HEK293 (cell line): ENCODE data around the gene RNF217.

Experiments
- FEZF1 ChIP-seq: fragments of 450-650 bp; formaldehyde crosslinking; IDR thresholded peaks from 2 replicates; pipeline ENCODE4 v1.5.1; 2016; ENCODE audit warnings: missing biosample characterization, missing genetic modification characterization
- KLF10 ChIP-seq: fragments of 450-650 bp; IDR thresholded peaks from 2 replicates; pipeline ENCODE4 v1.5.1; 2018; ENCODE audit warnings: missing biosample characterization, mild to moderate bottlenecking, missing genetic modification characterization
- KLF16 ChIP-seq: fragments of 450-650 bp; formaldehyde crosslinking; IDR thresholded peaks from 2 replicates; pipeline ENCODE4 v1.5.1; 2017; ENCODE audit warnings: missing biosample characterization, missing genetic modification characterization
- MEIS1 ChIP-seq: sonication (generic); formaldehyde crosslinking; IDR thresholded peaks from 2 replicates; pipeline ENCODE4 v1.8.1; 2022; ENCODE audit warnings: missing genetic modification reagents, mild to moderate bottlenecking, borderline replicate concordance
- SCRT1 ChIP-seq: fragments of 450-650 bp; formaldehyde crosslinking; IDR thresholded peaks from 2 replicates; pipeline ENCODE4 v1.5.1; 2016; ENCODE audit warnings: missing biosample characterization, missing genetic modification characterization, borderline replicate concordance
- YY2 ChIP-seq: fragments of 450-650 bp; formaldehyde crosslinking; IDR thresholded peaks from 2 replicates; pipeline ENCODE4 v1.5.1; 2016; ENCODE audit warnings: missing biosample characterization, missing genetic modification characterization
- ZBTB17 ChIP-seq: fragments of 450-650 bp; formaldehyde crosslinking; IDR thresholded peaks from 2 replicates; pipeline ENCODE4 v1.5.1; 2016; ENCODE audit warnings: missing biosample characterization, missing genetic modification characterization
- ZBTB21 ChIP-seq: fragments of 450-650 bp; formaldehyde crosslinking; IDR thresholded peaks from 2 replicates; pipeline ENCODE4 v1.5.1; 2017; ENCODE audit warnings: missing biosample characterization, missing genetic modification characterization
- ZBTB48 ChIP-seq: fragments of 450-650 bp; formaldehyde crosslinking; IDR thresholded peaks from 2 replicates; pipeline ENCODE4 v1.5.1; 2016; ENCODE audit warnings: missing biosample characterization, missing genetic modification characterization
- ZFHX2 ChIP-seq: fragments of 450-650 bp; formaldehyde crosslinking; conservative IDR thresholded peaks from 2 replicates; pipeline ENCODE4 v1.5.1; 2016; ENCODE audit warnings: missing biosample characterization, missing genetic modification characterization
- ZNF157 ChIP-seq: fragments of 450-650 bp; formaldehyde crosslinking; IDR thresholded peaks from 2 replicates; pipeline ENCODE4 v1.5.1; 2016; ENCODE audit warnings: missing biosample characterization, missing genetic modification characterization
- ZNF16 ChIP-seq: fragments of 450-650 bp; formaldehyde crosslinking; IDR thresholded peaks from 2 replicates; pipeline ENCODE4 v1.5.1; 2016; ENCODE audit warnings: low read depth, missing biosample characterization, missing genetic modification characterization
- ZNF184 ChIP-seq: fragments of 450-650 bp; IDR thresholded peaks from 2 replicates; pipeline ENCODE4 v1.5.1; 2018; ENCODE audit warnings: missing biosample characterization, mild to moderate bottlenecking, missing genetic modification characterization
- ZNF214 ChIP-seq: fragments of 450-650 bp; formaldehyde crosslinking; IDR thresholded peaks from 2 replicates; pipeline ENCODE4 v1.5.1; 2017; ENCODE audit warnings: missing biosample characterization, mild to moderate bottlenecking, missing genetic modification characterization, borderline replicate concordance
- ZNF23 ChIP-seq: fragments of 450-650 bp; formaldehyde crosslinking; IDR thresholded peaks from 2 replicates; pipeline ENCODE4 v1.5.1; 2016; ENCODE audit warnings: missing biosample characterization, missing genetic modification characterization, borderline replicate concordance
- ZNF24 ChIP-seq: fragments of 450-650 bp; formaldehyde crosslinking; IDR thresholded peaks from 2 replicates; pipeline ENCODE4 v1.5.1; 2016; ENCODE audit warnings: missing biosample characterization, missing genetic modification characterization
- ZNF280C ChIP-seq: fragments of 450-650 bp; formaldehyde crosslinking; IDR thresholded peaks from 2 replicates; pipeline ENCODE4 v1.5.1; 2016; ENCODE audit warnings: missing biosample characterization, missing genetic modification characterization
- ZNF280D ChIP-seq: fragments of 450-650 bp; formaldehyde crosslinking; IDR thresholded peaks from 2 replicates; pipeline ENCODE4 v1.5.1; 2016; ENCODE audit warnings: missing biosample characterization, missing genetic modification characterization
- ZNF292 ChIP-seq: fragments of 450-650 bp; formaldehyde crosslinking; IDR thresholded peaks from 2 replicates; pipeline ENCODE4 v1.5.1; 2016; ENCODE audit warnings: low read depth, missing biosample characterization, missing genetic modification characterization, borderline replicate concordance
- ZNF341 ChIP-seq: fragments of 450-650 bp; formaldehyde crosslinking; IDR thresholded peaks from 2 replicates; pipeline ENCODE4; 2016; ENCODE audit warnings: low read depth, missing biosample characterization, missing genetic modification characterization
- ZNF426 ChIP-seq: fragments of 450-650 bp; formaldehyde crosslinking; IDR thresholded peaks from 2 replicates; pipeline ENCODE4 v1.5.1; 2017; ENCODE audit warnings: missing biosample characterization, missing genetic modification characterization, mild to moderate bottlenecking, inconsistent platforms, moderate library complexity
- ZNF529 ChIP-seq: fragments of 450-650 bp; formaldehyde crosslinking; IDR thresholded peaks from 2 replicates; pipeline ENCODE4 v1.5.1; 2017; ENCODE audit warnings: missing genetic modification characterization, missing biosample characterization; ENCODE audit not compliant: insufficient replicate concordance
- ZNF530 ChIP-seq: fragments of 450-650 bp; formaldehyde crosslinking; IDR thresholded peaks from 2 replicates; pipeline ENCODE4 v1.5.1; 2016; ENCODE audit warnings: low read depth, missing biosample characterization, missing genetic modification characterization
- ZNF548 ChIP-seq: fragments of 450-650 bp; formaldehyde crosslinking; IDR thresholded peaks from 2 replicates; pipeline ENCODE4 v1.5.1; 2016; ENCODE audit warnings: missing biosample characterization, missing genetic modification characterization
- ZNF558 ChIP-seq: fragments of 450-650 bp; formaldehyde crosslinking; IDR thresholded peaks from 2 replicates; pipeline ENCODE4 v1.5.1; 2016; ENCODE audit warnings: missing biosample characterization, missing genetic modification characterization
- ZNF600 ChIP-seq: fragments of 450-650 bp; formaldehyde crosslinking; IDR thresholded peaks from 2 replicates; pipeline ENCODE4 v1.5.1; 2016; ENCODE audit warnings: missing biosample characterization, missing genetic modification characterization
- ZNF660 ChIP-seq: fragments of 450-650 bp; IDR thresholded peaks from 2 replicates; pipeline ENCODE4 v1.5.1; 2018; ENCODE audit warnings: missing biosample characterization, mild to moderate bottlenecking, missing genetic modification characterization
- ZNF664 ChIP-seq: fragments of 450-650 bp; formaldehyde crosslinking; IDR thresholded peaks from 2 replicates; pipeline ENCODE4 v1.5.1; 2016; ENCODE audit warnings: missing biosample characterization, missing genetic modification characterization
- ZNF670 ChIP-seq: fragments of 450-650 bp; formaldehyde crosslinking; IDR thresholded peaks from 2 replicates; pipeline ENCODE4 v1.5.1; 2016; ENCODE audit warnings: missing biosample characterization, missing genetic modification characterization, low read depth
- ZNF777 ChIP-seq: fragments of 450-650 bp; formaldehyde crosslinking; IDR thresholded peaks from 2 replicates; pipeline ENCODE4 v1.5.1; 2017; ENCODE audit warnings: missing biosample characterization, missing genetic modification characterization, borderline replicate concordance
- ZNF837 ChIP-seq: fragments of 450-650 bp; formaldehyde crosslinking; IDR thresholded peaks from 2 replicates; pipeline ENCODE4 v1.5.1; 2016; ENCODE audit warnings: missing biosample characterization, missing genetic modification characterization
- ZSCAN16 ChIP-seq: fragments of 450-650 bp; formaldehyde crosslinking; IDR thresholded peaks from 2 replicates; pipeline ENCODE4 v1.5.1; 2016; ENCODE audit warnings: missing biosample characterization, missing genetic modification characterization
- ZSCAN4 ChIP-seq: fragments of 450-650 bp; formaldehyde crosslinking; IDR thresholded peaks from 2 replicates; pipeline ENCODE4 v1.5.1; 2017; ENCODE audit warnings: missing biosample characterization, missing genetic modification characterization
- ZSCAN5A ChIP-seq: fragments of 450-650 bp; formaldehyde crosslinking; IDR thresholded peaks from 2 replicates; pipeline ENCODE4 v1.5.1; 2016; ENCODE audit warnings: missing biosample characterization, missing genetic modification characterization

The RNF217 gene

GRCh38 chr6:124961777-124962638, at the start of gene RNF217 (continued):
- no peak for TF ChIP-seq ZNF280D
- TF ChIP-seq ZSCAN5A (tag by site-specific recombination), result no peak
- TF ChIP-seq SCRT1 (tag by site-specific recombination), result no peak
- no peak for TF ChIP-seq ZNF530
- no peak for TF ChIP-seq KLF10 (tag by site-specific recombination)
- no peak for TF ChIP-seq ZNF558 (tag by site-specific recombination)
- TF ChIP-seq ZNF660 (tag by site-specific recombination), result no peak
- peak; percentile 65; the same call in 1 of the 2 replicates for TF ChIP-seq KLF16
- no peak for TF ChIP-seq ZNF292 (tag by site-specific recombination)
- TF ChIP-seq ZSCAN16, result no peak
- TF ChIP-seq ZNF23 (tag by site-specific recombination), result no peak
- no peak for TF ChIP-seq ZNF426 (tag by site-specific recombination)
- TF ChIP-seq FEZF1, result no peak; the same call in 1 of the 2 replicates
- no peak; the same call in 1 of the 2 replicates for TF ChIP-seq ZBTB48
- TF ChIP-seq ZNF157 (tag by site-specific recombination), result no peak
- TF ChIP-seq ZBTB21 (tag by site-specific recombination), result no peak
- TF ChIP-seq ZNF548 (tag by site-specific recombination), result no peak
- 0 out of 2 replicates have a peak, but pooled peaks have one; percentile 22 for TF ChIP-seq ZNF341 (tag by site-specific recombination)
- TF ChIP-seq ZNF280C, result no peak
- TF ChIP-seq ZSCAN4 (tag by site-specific recombination), result peak; percentile 98
- no peak for TF ChIP-seq ZNF670 (tag by site-specific recombination)
- TF ChIP-seq ZBTB17 (tag by site-specific recombination), result 0 out of 2 replicates have a peak, but pooled peaks have one; percentile 42
- TF ChIP-seq ZNF664 (tag by site-specific recombination), result 0 out of 2 replicates have a peak, but pooled peaks have one; percentile 4
- TF ChIP-seq ZNF777 (tag by site-specific recombination), result no peak
- TF ChIP-seq ZNF600, result peak; percentile 66
- TF ChIP-seq ZNF184 (tag by site-specific recombination), result no peak
- TF ChIP-seq ZNF529 (tag by site-specific recombination), result no peak
- TF ChIP-seq ZFHX2 (tag by site-specific recombination), result peak; percentile 97
- no peak for TF ChIP-seq ZNF214 (tag by site-specific recombination)
- no peak for TF ChIP-seq ZNF837 (tag by site-specific recombination)
- no peak for TF ChIP-seq YY2 (tag by site-specific recombination)
- no peak for TF ChIP-seq ZNF16 (tag by site-specific recombination)
- TF ChIP-seq ZNF24 (tag by site-specific recombination), result no peak; the same call in 1 of the 2 replicates
- TF ChIP-seq MEIS1 (CRISPR knock-in tag), result no peak
